HepG2 (cell line): ENCODE data around the gene ASPRV1. TPM values are rescaled to one million over a fixed set of nuclear protein-coding genes. Genes with fewer than 3 reads are reported as not detected.

Experiments
- ATF2 ChIP-seq: sonication (generic); formaldehyde crosslinking; IDR thresholded peaks from 2 replicates; pipeline ENCODE4 v1.4.0; 2020; ENCODE audit warnings: missing genetic modification reagents
- FOXP4 ChIP-seq: sonication (generic); formaldehyde crosslinking; IDR thresholded peaks from 2 replicates; pipeline ENCODE4 v1.4.0; 2020; ENCODE audit warnings: missing genetic modification reagents
- HIC2 ChIP-seq: sonication (generic); formaldehyde crosslinking; IDR thresholded peaks from 2 replicates; pipeline ENCODE4 v1.9.0; 2022; ENCODE audit warnings: low read depth, missing genetic modification reagents
- HNF1B ChIP-seq: sonication (generic); formaldehyde crosslinking; IDR thresholded peaks from 2 replicates; pipeline ENCODE4 v1.5.1; 2020; ENCODE audit warnings: mild to moderate bottlenecking, moderate library complexity, missing genetic modification reagents
- IRF2 ChIP-seq: IDR thresholded peaks from 2 replicates; pipeline ENCODE4 v1.6.1; 2018; ENCODE audit warnings: missing genetic modification reagents, missing compliant biosample characterization
- RFXAP ChIP-seq: sonication (generic); formaldehyde crosslinking; IDR thresholded peaks from 2 replicates; pipeline ENCODE4 v1.4.0; 2020; ENCODE audit warnings: missing genetic modification reagents, borderline replicate concordance
- RORA ChIP-seq: sonication (generic); formaldehyde crosslinking; IDR thresholded peaks from 2 replicates; pipeline ENCODE4 v1.5.0; 2020; ENCODE audit warnings: mild to moderate bottlenecking, missing genetic modification reagents, moderate library complexity
- SALL1 ChIP-seq: sonication (generic); formaldehyde crosslinking; IDR thresholded peaks from 2 replicates; pipeline ENCODE4 v1.8.0; 2022; ENCODE audit warnings: mild to moderate bottlenecking, missing genetic modification reagents
- ZBTB49 ChIP-seq: sonication (generic); formaldehyde crosslinking; IDR thresholded peaks from 2 replicates; pipeline ENCODE4 v1.4.0; 2020; ENCODE audit warnings: missing genetic modification reagents, borderline replicate concordance
- ZHX2 ChIP-seq, 2 experiments: sonication (generic) in 1 of 2; formaldehyde crosslinking in 1 of 2; IDR thresholded peaks; 2 replicates each; pipeline versions ENCODE4 v1.6.1 to v1.9.0; 2014 to 2022; ENCODE audit warnings: antibody characterized with exemption in 1 of 2, borderline replicate concordance in 1 of 2, inconsistent platforms in 1 of 2, low read depth in 1 of 2, missing genetic modification reagents in 1 of 2
- ZNF317 ChIP-seq: sonication (generic); formaldehyde crosslinking; IDR thresholded peaks from 2 replicates; pipeline ENCODE4 v1.5.0; 2020; ENCODE audit warnings: mild to moderate bottlenecking, missing genetic modification reagents
- polyA plus RNA-seq, 8 experiments: library from polyadenylated mRNA; depleted of rRNA in 3 of 8; stranded (reverse) in 7 of 8; unstranded in 1 of 8; fragments of >200 nt; fragmentation: Illumina TruSeq in 4 of 8; extraction: Trizol in 4 of 8; gene quantifications; 2 replicates each; pipeline versions ENCODE4 v1.2.1 to v1.2.3, GENCODE V29; 2011 to 2016; ENCODE audit warnings: low read depth in 4 of 8, missing spikeins in 1 of 8, mixed read lengths in 1 of 8; ENCODE audit not compliant: insufficient read depth in 1 of 8
- total RNA-seq, 5 experiments: library from RNA; depleted of rRNA; stranded (reverse); fragments of >200 nt; fragmentation: Illumina TruSeq; extraction: Trizol; gene quantifications; 2 replicates each; pipeline ENCODE4 v1.2.3, GENCODE V29; 2016; ENCODE audit warnings: low read depth in 1 of 5

ASPRV1 gene
- total and polyA plus RNA-seq, 2 of the 13 experiments (the other 11 are each of a cell fraction or from before 2014, with no cell fraction given) = 0.40 to 0.48 TPM

GRCh38 chr2:69948032-69948962 lies 13.1 kb downstream of the ASPRV1 start (continued):
- TF ChIP-seq FOXP4 (CRISPR knock-in tag) = no peak
- no peak for TF ChIP-seq RORA
- peak; percentile 52 for TF ChIP-seq HIC2 (CRISPR knock-in tag)
- TF ChIP-seq HNF1B (CRISPR knock-in tag) = no peak
- TF ChIP-seq RFXAP = no peak
- TF ChIP-seq ZBTB49 = no peak
- no peak for TF ChIP-seq ZNF317 (CRISPR knock-in tag)
- TF ChIP-seq ATF2 (CRISPR knock-in tag) = no peak
- TF ChIP-seq ZHX2 (IDR thresholded peaks at IDR 0.05; ENCODE audit: low read depth) = no peak
- no peak for TF ChIP-seq ZHX2 (CRISPR knock-in tag; IDR thresholded peaks at IDR 0.05; ENCODE audit: borderline replicate concordance)
- TF ChIP-seq SALL1 (CRISPR knock-in tag) = no peak
- TF ChIP-seq IRF2 (CRISPR knock-in tag) = no peak
